ENCODE measurements around the gene EPS15.

GRCh38 chr1:51351907-51352306 is 167.2 kb downstream of the EPS15 start:
- TF ChIP-seq CTCF (conservative IDR thresholded peaks at IDR 0.05; ENCODE audit: low read length) (no peak), EZH2phosphoT487 (IDR thresholded peaks at IDR 0.05; ENCODE audit: borderline replicate concordance) (no peak)

Data from Loucy (cell line).